ENCODE results near the gene RNF144A. TPM values are rescaled to one million over a fixed set of nuclear protein-coding genes. Genes with fewer than 3 reads are reported as not detected.

RNF144A gene
- total and polyA plus RNA-seq, 10 of the 15 experiments (the other 5 are each of a cell fraction or from before 2014, with no cell fraction given): 0.02 to 12.1 (median 0.48) TPM; not detected in 1

GRCh38 chr2:7010391-7011054, 93.3 kb downstream of the RNF144A start:
- DNase-seq (ENCODE audit: low read depth, low spot score): no peak
- intact Hi-C loops (cut with micrococcal nuclease; ENCODE audit: unreplicated experiment): loop anchor here (5.0 kb wide), 1 partner anchor 113 kb away; no protein-coding TSS in a partner anchor
- Histone ChIP-seq H3K36me3 (ENCODE audit: control insufficient read depth in 2 of 2, insufficient read depth in 2 of 2, low read length in 1 of 2) (no peaks in the 10 kb centered on the region), H2AFZ (ENCODE audit: control insufficient read depth, low read depth, low read length) (no peak overlapping the region), H3K9ac (ENCODE audit: control insufficient read depth, insufficient read depth, low read length) (no peak overlapping the region), H3K4me2 (ENCODE audit: control insufficient read depth, insufficient read depth) (no peak overlapping the region), H3K27ac (ENCODE audit: control insufficient read depth, insufficient read depth) (no peak overlapping the region), H4K20me1 (ENCODE audit: control insufficient read depth, insufficient read depth) (no peaks in the 10 kb centered on the region), H3K4me3 (no peak overlapping the region), H3K9me3 (replicated peaks; ENCODE audit: control insufficient read depth, insufficient read depth, low read length) (no peaks in the 10 kb centered on the region), H3K27me3 (replicated peaks in 1 of 2; ENCODE audit: control insufficient read depth in 2 of 2, insufficient read depth in 2 of 2, low read length in 1 of 2) (no peaks in the 10 kb centered on the region; a peak in 1 of 4 replicates), H3K79me2 (ENCODE audit: control insufficient read depth, insufficient read depth, low read length) (no peaks in the 10 kb centered on the region), H3K4me1 (ENCODE audit: control insufficient read depth, insufficient read depth, low read length) (peaks cover 11% of the 10 kb centered on the region)
- 54% methylated on average over 10 of the region's 10 CpGs for WGBS (ENCODE audit: insufficient coverage, insufficient replicate concordance, low lambda C conversion rate, missing lambda C conversion rate)
- no peak for FAIRE-seq
- in situ Hi-C loops (cut with MboI): no loop called here
- TF ChIP-seq BCLAF1 (IDR thresholded peaks at IDR 0.05) (no peak), SREBF1 (IDR thresholded peaks at IDR 0.05; ENCODE audit: low read length) (no peak), IRF4 (IDR thresholded peaks at IDR 0.05; ENCODE audit: low read depth, low read length) (no peak), ZNF687 (IDR thresholded peaks at IDR 0.05) (no peak)
- ATAC-seq: no peak
- POLR2A ChIA-PET: interaction anchor here (1.0 kb wide), 1 partner anchor 12 kb away, joined by 3 read pairs; no protein-coding TSS in a partner anchor
- CTCF ChIA-PET: interaction anchor here (1.0 to 6.5 kb wide), 4 partner anchors 9 to 91 kb away, joined by 3 to 78 read pairs (median 32); no protein-coding TSS in a partner anchor
- RAD21 ChIA-PET (ENCODE audit: unreplicated experiment): no interaction called here
- SMC1A ChIA-PET (ENCODE audit: uncharacterized antibody, unreplicated experiment): interaction anchor here (4.9 kb wide), 1 partner anchor 11 kb away, joined by 37 read pairs; no protein-coding TSS in a partner anchor
- BruUV-seq (replicated peaks): no TSS peak
